PC-9 (cell line): Measurements from ENCODE around the gene CELF2.

Experiments
- CTCF ChIP-seq: fragments of 200-600 bp; sonication (generic); conservative IDR thresholded peaks from 2 replicates; pipeline ENCODE4 v1.6.1; 2017; ENCODE audit warnings: mixed run types, antibody characterized with exemption, mild to moderate bottlenecking, moderate library complexity
- EZH2 ChIP-seq: fragments of 200-600 bp; sonication (generic); IDR thresholded peaks from 2 replicates; pipeline ENCODE4 v1.8.0; 2017; ENCODE audit warnings: antibody characterized with exemption, low read depth

- no peak for TF ChIP-seq EZH2
- TF ChIP-seq CTCF: no peak
These were observed 318.3 kb downstream of the CELF2 start for GRCh38 chr10:11335881-11336430.
